ENCODE data around the gene RABAC1. TPM values are rescaled to one million over a fixed set of nuclear protein-coding genes. Genes with fewer than 3 reads are reported as not detected.

The RABAC1 gene
- total and polyA plus RNA-seq, 2 experiments from 2014 or later = 151 to 206 TPM

DNA sequence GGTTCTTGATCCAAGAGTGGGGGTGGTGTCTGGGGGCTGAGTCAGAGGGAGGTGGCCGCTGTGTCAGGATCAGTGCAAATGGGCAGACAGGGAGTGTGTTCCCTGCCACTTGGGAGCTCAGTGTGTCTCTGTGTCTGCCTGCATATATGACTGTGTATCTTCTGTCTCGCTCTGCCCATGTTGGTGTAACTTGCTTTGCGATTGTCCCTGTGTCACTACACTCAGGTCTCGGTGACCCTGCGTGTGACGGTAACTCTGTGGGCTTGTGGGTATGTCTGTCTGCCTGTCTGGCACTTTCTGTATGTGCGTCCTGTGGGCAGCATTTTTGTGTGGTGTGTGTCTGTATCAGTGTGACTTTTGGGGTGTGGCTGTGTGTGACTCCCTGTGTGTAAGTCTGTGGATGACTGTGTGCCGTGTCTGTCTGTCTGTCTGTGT is 22.7 kb downstream of the RABAC1 start (continued):
- TF ChIP-seq, protein P1, sequence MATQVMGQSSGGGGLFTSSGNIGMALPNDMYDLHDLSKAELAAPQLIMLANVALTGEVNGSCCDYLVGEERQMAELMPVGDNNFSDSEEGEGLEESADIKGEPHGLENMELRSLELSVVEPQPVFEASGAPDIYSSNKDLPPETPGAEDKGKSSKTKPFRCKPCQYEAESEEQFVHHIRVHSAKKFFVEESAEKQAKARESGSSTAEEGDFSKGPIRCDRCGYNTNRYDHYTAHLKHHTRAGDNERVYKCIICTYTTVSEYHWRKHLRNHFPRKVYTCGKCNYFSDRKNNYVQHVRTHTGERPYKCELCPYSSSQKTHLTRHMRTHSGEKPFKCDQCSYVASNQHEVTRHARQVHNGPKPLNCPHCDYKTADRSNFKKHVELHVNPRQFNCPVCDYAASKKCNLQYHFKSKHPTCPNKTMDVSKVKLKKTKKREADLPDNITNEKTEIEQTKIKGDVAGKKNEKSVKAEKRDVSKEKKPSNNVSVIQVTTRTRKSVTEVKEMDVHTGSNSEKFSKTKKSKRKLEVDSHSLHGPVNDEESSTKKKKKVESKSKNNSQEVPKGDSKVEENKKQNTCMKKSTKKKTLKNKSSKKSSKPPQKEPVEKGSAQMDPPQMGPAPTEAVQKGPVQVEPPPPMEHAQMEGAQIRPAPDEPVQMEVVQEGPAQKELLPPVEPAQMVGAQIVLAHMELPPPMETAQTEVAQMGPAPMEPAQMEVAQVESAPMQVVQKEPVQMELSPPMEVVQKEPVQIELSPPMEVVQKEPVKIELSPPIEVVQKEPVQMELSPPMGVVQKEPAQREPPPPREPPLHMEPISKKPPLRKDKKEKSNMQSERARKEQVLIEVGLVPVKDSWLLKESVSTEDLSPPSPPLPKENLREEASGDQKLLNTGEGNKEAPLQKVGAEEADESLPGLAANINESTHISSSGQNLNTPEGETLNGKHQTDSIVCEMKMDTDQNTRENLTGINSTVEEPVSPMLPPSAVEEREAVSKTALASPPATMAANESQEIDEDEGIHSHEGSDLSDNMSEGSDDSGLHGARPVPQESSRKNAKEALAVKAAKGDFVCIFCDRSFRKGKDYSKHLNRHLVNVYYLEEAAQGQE (IDR thresholded peaks at IDR 0.05; ENCODE audit: unreplicated experiment) = no peak
- TF ChIP-seq, protein P2, sequence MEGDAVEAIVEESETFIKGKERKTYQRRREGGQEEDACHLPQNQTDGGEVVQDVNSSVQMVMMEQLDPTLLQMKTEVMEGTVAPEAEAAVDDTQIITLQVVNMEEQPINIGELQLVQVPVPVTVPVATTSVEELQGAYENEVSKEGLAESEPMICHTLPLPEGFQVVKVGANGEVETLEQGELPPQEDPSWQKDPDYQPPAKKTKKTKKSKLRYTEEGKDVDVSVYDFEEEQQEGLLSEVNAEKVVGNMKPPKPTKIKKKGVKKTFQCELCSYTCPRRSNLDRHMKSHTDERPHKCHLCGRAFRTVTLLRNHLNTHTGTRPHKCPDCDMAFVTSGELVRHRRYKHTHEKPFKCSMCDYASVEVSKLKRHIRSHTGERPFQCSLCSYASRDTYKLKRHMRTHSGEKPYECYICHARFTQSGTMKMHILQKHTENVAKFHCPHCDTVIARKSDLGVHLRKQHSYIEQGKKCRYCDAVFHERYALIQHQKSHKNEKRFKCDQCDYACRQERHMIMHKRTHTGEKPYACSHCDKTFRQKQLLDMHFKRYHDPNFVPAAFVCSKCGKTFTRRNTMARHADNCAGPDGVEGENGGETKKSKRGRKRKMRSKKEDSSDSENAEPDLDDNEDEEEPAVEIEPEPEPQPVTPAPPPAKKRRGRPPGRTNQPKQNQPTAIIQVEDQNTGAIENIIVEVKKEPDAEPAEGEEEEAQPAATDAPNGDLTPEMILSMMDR (conservative IDR thresholded peaks at IDR 0.05; ENCODE audit: low read depth in 2 of 2) = no peak
- TF ChIP-seq JUNB (IDR thresholded peaks at IDR 0.05; ENCODE audit: unreplicated experiment) = no peak

DNA sequence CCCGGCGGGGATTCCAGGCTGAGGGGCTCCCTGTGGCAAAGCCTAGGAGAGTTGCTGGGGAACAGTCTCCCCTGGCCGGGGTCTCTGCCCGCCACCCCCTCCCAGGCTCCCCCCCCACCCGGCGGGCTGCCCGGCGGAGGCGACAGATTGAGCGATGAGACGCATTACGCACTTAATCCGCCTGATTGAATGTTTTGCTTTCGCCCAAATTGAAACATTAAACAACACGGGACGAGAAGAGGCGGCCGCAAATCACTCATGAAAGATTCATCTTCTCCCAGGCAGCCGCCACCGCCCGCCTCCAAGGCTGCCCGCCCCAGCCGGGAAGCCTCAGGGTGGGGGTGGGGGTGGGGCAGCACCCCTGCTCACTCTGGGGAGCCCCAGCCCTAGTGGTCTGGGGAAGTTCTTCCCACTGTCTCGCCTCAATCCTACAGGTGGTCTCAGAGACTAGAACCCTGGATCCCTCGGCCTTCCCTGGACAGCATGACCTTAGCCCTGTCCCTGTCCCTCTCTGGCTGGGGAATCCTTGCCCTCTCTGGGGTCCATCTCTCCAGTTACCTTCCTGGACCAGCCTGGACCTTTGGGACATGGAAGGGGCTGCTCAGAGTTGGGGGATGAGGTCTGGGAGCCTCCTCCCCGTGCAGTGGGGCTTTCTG is 23.2 kb downstream of the RABAC1 start:
- Histone ChIP-seq H3K4me1 (ENCODE audit: insufficient read depth) (peaks cover 11% of the 10 kb centered on the region), H3K4me3 (no peak overlapping the region), H3K36me3 (ENCODE audit: insufficient read depth) (no peaks in the 10 kb centered on the region), H2AFZ (no peak overlapping the region), H3K27ac (ENCODE audit: low read depth) (no peak overlapping the region), H4K20me1 (replicated peaks; ENCODE audit: insufficient read depth) (peaks cover 8% of the 10 kb centered on the region), H3K9me2 (ENCODE audit: insufficient read depth) (no peaks in the 10 kb centered on the region), H3K27me3 (ENCODE audit: insufficient read depth) (peaks cover 88% of the 10 kb centered on the region), H3K4me2 (no peak overlapping the region), H3F3A (replicated peaks; ENCODE audit: low read depth) (peaks cover 12% of the 10 kb centered on the region), H3K79me2 (replicated peaks; ENCODE audit: insufficient read depth) (no peaks in the 10 kb centered on the region)
- H3K36me3 Mint-ChIP-seq (ENCODE audit: low read depth) = no peaks in the 10 kb centered on the region
- no peak for DNase-seq (ENCODE audit: low spot score)
- no peaks in the 10 kb centered on the region; the same call in 2 of the 3 replicates for H3K9me3 Mint-ChIP-seq
- no peak for ATAC-seq
- peaks cover 32% of the 10 kb centered on the region for H3K4me1 Mint-ChIP-seq
- peaks cover 61% of the 10 kb centered on the region for H3K27me3 Mint-ChIP-seq (ENCODE audit: insufficient read depth, low read depth, poor library complexity)
- H3K4me3 Mint-ChIP-seq = no peak overlapping the region
- H3K27ac Mint-ChIP-seq = no peak overlapping the region
- TF ChIP-seq, protein P1 (IDR thresholded peaks at IDR 0.05; ENCODE audit: unreplicated experiment) = no peak
- TF ChIP-seq POLR2AphosphoS5 (IDR thresholded peaks at IDR 0.05; ENCODE audit: low read depth) (no peak), ZNF114 (CRISPR knock-in tag; IDR thresholded peaks at IDR 0.05) (no peak), STAT1 (IDR thresholded peaks at IDR 0.05; ENCODE audit: unreplicated experiment) (no peak), JUNB (IDR thresholded peaks at IDR 0.05; ENCODE audit: unreplicated experiment) (no peak)
- TF ChIP-seq, protein P3, sequence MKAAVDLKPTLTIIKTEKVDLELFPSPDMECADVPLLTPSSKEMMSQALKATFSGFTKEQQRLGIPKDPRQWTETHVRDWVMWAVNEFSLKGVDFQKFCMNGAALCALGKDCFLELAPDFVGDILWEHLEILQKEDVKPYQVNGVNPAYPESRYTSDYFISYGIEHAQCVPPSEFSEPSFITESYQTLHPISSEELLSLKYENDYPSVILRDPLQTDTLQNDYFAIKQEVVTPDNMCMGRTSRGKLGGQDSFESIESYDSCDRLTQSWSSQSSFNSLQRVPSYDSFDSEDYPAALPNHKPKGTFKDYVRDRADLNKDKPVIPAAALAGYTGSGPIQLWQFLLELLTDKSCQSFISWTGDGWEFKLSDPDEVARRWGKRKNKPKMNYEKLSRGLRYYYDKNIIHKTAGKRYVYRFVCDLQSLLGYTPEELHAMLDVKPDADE (IDR thresholded peaks at IDR 0.05) = no peak
